GM18951 (cell line): Measurements from ENCODE around the gene DCC.

Experiments used
- POLR2A ChIP-seq: IDR thresholded peaks from 4 replicates; pipeline ENCODE4 v1.6.1; 2011; ENCODE audit warnings: mild to moderate bottlenecking; ENCODE audit not compliant: insufficient read length, insufficient read depth; ENCODE audit errors: extremely low read depth
- in situ Hi-C: fragments of 300-500 bp; cut with MboI; formaldehyde crosslinking; loops from one replicate; pipeline ENCODE4 v1.12.0; 2022; ENCODE audit warnings: low sequenced_read_pairs, mixed read lengths, inconsistent platforms; ENCODE audit not compliant: unreplicated experiment

The DCC gene

GRCh38 chr18:53360501-53361443, 1020.8 kb downstream of the DCC start:
- in situ Hi-C loops, result no loop called here
- TF ChIP-seq POLR2A, result no peak

DNA sequence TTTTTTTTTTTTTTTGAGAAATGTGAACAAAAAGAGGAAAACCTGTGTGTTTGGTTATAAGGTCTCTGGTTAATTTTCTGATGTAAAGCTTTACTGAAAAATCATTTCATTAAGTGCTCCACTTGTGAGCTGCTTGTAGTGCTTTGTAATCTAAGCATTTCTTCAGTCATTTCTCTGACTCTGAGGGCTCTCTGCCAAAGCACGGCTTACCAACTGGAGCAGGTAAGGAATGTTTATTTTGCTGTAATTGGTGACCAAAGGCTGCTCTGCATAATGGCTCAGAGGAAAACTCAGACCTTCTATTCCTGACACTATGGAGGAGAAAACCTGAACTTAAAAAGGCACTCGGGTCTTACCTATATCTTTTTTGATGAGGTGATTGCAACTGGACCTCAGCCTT, 1035.6 kb downstream of the DCC start:
- TF ChIP-seq POLR2A, result no peak
- in situ Hi-C loops, result no loop called here

- no peak for TF ChIP-seq POLR2A
- in situ Hi-C loops, result no loop called here
Measured at GRCh38 chr18:53380063-53380639, 1040.2 kb downstream of the DCC start.

DNA sequence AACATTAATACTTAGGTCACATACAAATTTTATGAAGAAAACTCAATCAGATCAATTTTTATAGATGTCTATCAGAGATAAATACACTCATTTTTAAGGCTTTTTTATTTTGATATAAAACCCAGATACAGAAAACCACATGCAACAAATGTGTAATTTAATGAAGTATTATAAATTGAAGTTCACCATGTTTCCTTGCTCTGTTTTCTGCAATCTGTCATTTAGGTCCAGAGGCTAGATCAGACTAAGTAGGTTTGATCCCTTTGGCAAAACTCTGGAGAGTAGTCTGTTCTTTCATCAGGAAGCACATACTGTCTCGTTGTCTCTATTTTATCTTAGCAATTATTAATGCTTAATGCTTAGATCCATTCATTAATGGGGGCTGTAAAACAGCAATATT, 1042.9 kb downstream of the DCC start:
- in situ Hi-C loops, result no loop called here
- no peak for TF ChIP-seq POLR2A

DNA sequence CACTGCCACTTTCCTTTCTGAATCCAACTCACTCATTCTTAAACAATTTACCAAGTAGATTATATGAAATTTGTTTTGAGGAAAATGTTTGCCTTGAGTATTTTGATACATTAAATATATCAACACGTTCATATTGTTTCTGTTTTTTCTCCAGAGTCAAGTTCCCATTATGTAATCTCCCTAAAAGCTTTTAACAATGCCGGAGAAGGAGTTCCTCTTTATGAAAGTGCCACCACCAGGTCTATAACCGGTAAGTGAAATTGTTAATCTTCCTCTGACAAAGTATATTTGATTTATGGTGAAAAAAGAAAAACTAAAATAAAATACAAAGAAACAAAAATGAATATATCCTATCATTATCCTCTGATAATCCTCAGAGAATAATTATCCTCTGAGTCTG, 1045.9 kb downstream of the DCC start:
- in situ Hi-C loops, result no loop called here
- TF ChIP-seq POLR2A, result no peak

GRCh38 chr18:53387581-53387980, 1047.6 kb downstream of the DCC start:
- TF ChIP-seq POLR2A, result no peak
- in situ Hi-C loops, result no loop called here

DNA sequence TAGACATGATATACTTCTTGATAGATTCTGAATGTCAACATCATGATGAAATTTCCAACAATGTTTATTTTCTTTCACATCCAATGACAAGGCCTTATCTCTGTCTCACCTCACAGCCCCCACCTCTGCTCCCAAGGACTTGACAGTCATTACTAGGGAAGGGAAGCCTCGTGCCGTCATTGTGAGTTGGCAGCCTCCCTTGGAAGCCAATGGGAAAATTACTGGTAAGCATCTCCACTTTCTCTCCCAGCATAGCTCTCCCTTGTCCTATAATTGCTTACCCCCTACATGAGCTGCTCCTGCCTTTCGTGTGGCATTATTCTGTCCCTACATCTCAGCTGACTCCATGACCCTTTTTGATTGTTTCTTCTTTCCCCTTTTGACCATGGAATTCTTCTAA, 1062.7 kb downstream of the DCC start:
- in situ Hi-C loops, result no loop called here

GRCh38 chr18:53408271-53408670, 1068.3 kb downstream of the DCC start:
- in situ Hi-C loops, result no loop called here
- TF ChIP-seq POLR2A, result no peak

More for the DNA sequence above, 1062.7 kb downstream of the DCC start:
- TF ChIP-seq POLR2A, result no peak

- in situ Hi-C loops, result no loop called here
- TF ChIP-seq POLR2A, result no peak
Measured at GRCh38 chr18:53411511-53411910, 1071.5 kb downstream of the DCC start.

- no peak for TF ChIP-seq POLR2A
- in situ Hi-C loops, result no loop called here
Measured at GRCh38 chr18:53417003-53417402, 1077.0 kb downstream of the DCC start.

DNA sequence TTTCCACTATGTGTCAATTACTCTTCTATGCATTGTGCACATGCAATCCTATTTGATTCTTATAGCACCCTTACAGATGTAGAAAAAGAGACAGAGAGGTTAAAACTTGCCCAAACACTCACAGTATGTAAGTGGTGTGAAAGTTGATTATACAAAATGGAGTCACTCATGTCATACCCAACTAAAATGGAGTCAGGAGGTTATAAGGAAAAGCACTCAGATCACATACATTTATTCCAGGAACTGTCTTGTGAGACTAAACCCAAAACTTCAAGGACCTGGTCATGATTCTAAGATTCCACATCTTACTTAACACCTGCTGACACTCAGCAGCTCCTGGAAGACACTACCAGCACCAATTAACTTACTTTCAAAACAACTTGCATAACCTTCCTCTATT, 1081.9 kb downstream of the DCC start:
- in situ Hi-C loops, result no loop called here
- no peak for TF ChIP-seq POLR2A

DNA sequence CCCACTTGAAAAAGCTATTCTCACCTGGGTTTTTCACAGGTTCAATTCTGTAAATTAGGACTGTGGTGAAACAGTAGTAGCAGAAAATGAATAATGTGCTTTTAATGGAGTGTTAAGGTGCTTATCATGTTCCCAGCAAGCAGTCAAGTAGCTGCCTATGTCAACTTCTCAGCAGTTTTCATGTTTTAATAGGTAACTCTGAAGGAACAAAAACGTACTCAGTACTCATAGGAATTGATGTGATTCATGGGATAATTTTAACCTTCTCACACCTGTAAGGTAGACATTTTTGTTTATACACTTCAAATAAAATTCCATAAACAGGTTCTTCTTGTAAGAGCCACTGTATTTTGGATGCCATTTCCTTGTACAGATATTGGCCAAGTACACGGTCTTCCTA, 1082.9 kb downstream of the DCC start:
- in situ Hi-C loops, result no loop called here
- TF ChIP-seq POLR2A, result no peak

DNA sequence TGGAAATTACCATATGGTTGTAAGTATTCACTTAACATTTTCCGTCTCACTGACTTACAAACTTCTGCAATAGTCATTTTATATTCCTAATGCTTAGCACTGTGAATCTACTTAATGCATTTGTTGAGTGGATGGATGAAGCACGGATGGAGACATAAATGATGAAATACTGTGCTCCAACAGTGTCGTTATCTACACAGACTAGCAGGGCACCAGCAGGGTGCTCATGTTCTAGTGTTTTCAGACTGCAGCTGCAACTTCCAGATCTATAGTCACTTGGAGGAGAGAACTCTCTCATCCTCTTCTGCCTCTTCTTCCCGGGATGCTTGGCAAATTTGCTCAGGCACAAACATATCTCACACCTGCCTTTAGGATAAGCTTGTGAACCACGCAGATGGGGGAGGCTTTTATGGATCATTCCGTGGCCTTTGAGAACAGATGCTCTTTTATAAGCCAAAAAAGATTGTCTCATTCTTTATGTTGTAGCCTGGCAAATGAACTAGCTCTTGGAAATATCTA, 1086.7 kb downstream of the DCC start:
- TF ChIP-seq POLR2A, result no peak
- in situ Hi-C loops, result no loop called here

GRCh38 chr18:53441761-53442414, 1101.9 kb downstream of the DCC start:
- TF ChIP-seq POLR2A, result no peak
- in situ Hi-C loops, result no loop called here

- in situ Hi-C loops, result no loop called here
Measured at GRCh38 chr18:53442415-53442783, 1102.4 kb downstream of the DCC start.

More at GRCh38 chr18:53442415-53442783, 1102.4 kb downstream of the DCC start:
- no peak for TF ChIP-seq POLR2A
